ENCODE data around the gene ANKRD33. TPM values are rescaled to one million over a fixed set of nuclear protein-coding genes. Genes with fewer than 3 reads are reported as not detected.
A peak's percentile ranks its signal among the peaks of the same experiment; 100 is the strongest.

Gene ANKRD33
- total RNA-seq, 4 donors from 2014 or later, result 0.14 to 2.9 (median 0.27) TPM; not detected in 1

DNA sequence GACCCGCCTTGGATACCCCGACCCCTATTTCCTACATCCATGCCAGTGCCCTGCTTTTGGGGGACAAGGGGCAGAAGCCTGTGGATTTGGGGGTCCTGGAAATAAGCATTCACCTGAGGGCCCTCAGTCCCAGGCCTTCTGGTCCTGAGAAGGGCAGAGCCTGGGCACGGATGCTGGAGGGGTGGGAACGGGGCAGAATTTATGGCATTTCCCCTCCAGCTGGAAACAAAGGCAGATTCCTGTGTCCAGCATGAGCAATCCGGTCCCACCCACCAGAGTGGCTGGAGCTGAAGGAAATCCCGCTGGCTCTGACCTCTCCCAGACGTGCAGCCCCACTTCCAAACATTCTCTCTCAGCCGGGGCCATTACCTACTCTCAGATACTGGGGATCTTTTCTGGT, 9.3 kb downstream of the ANKRD33 start:
- H3K4me3 ChIP-seq, result no peak overlapping the region
- no peak for TF ChIP-seq POLR2A (IDR thresholded peaks at IDR 0.05)
- TF ChIP-seq, protein P1, sequence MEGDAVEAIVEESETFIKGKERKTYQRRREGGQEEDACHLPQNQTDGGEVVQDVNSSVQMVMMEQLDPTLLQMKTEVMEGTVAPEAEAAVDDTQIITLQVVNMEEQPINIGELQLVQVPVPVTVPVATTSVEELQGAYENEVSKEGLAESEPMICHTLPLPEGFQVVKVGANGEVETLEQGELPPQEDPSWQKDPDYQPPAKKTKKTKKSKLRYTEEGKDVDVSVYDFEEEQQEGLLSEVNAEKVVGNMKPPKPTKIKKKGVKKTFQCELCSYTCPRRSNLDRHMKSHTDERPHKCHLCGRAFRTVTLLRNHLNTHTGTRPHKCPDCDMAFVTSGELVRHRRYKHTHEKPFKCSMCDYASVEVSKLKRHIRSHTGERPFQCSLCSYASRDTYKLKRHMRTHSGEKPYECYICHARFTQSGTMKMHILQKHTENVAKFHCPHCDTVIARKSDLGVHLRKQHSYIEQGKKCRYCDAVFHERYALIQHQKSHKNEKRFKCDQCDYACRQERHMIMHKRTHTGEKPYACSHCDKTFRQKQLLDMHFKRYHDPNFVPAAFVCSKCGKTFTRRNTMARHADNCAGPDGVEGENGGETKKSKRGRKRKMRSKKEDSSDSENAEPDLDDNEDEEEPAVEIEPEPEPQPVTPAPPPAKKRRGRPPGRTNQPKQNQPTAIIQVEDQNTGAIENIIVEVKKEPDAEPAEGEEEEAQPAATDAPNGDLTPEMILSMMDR (IDR thresholded peaks at IDR 0.05), result no peak
- intact Hi-C loops (cut with DNase I; ENCODE audit: low total_unique reads), result no loop called here
- no peaks in the 10 kb centered on the region for H3K36me3 ChIP-seq
- H3K9me3 ChIP-seq, result no peaks in the 10 kb centered on the region
- H3K27me3 ChIP-seq, result no peaks in the 10 kb centered on the region
- H3K4me1 ChIP-seq, result no peaks in the 10 kb centered on the region
- H3K27ac ChIP-seq, result peak overlapping the region; percentile 54 to 63
- no peak for DNase-seq

DNA sequence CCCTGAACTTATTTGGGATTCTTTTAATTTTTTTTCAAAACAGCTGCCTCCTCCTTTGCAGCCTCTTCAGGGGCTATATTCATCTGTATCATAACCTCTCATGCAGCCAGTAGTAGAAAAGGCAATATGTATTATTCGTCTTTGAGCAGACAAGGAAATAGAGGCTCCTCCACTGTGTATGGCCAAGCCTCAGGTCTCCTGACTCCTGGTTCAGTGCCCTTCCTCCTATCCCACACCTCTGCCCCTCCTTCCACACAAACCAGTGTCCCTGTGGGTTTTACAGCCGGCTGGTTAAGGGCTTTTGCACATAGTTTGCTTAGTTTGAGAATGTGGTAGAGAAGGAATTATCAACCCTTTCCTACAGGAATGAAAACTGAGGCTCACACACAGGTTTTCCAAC, 10.6 kb downstream of the ANKRD33 start:
- H3K27me3 ChIP-seq, result no peaks in the 10 kb centered on the region
- DNase-seq, result no peak
- TF ChIP-seq, protein P1 (IDR thresholded peaks at IDR 0.05), result no peak
- no peak for TF ChIP-seq POLR2A (IDR thresholded peaks at IDR 0.05)
- intact Hi-C loops (cut with DNase I; ENCODE audit: low total_unique reads), result no loop called here
- H3K36me3 ChIP-seq, result no peaks in the 10 kb centered on the region
- no peak overlapping the region for H3K4me3 ChIP-seq
- H3K4me1 ChIP-seq, result no peaks in the 10 kb centered on the region
- no peak overlapping the region for H3K27ac ChIP-seq
- no peaks in the 10 kb centered on the region for H3K9me3 ChIP-seq

DNA sequence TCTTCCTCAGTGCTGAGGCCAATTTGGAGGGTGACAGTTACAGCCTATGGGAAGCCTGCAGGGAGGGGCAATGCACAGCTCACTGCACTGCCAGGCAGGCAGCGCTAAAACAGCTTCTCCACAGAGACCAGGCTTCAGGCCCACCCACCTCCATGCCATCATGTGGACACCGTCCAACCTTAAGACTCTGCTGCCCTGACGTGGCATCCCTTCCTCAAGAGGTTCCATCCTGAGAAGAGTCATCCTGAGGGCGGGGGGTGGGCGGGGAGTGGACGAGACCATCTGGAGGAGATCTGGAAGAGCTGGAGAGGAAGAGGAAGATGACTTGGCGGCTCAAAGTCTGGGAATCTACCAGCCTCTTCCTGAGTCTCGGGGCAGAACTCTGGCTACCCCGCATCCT, 11.0 kb downstream of the ANKRD33 start:
- TF ChIP-seq, protein P1 (IDR thresholded peaks at IDR 0.05), result no peak
- TF ChIP-seq POLR2A (IDR thresholded peaks at IDR 0.05), result no peak
- Histone ChIP-seq H3K36me3 (no peaks in the 10 kb centered on the region), H3K4me1 (no peaks in the 10 kb centered on the region), H3K27me3 (no peaks in the 10 kb centered on the region), H3K9me3 (no peaks in the 10 kb centered on the region), H3K27ac (no peak overlapping the region), H3K4me3 (no peak overlapping the region)
- intact Hi-C loops (cut with DNase I; ENCODE audit: low total_unique reads), result no loop called here
- DNase-seq, result no peak

DNA sequence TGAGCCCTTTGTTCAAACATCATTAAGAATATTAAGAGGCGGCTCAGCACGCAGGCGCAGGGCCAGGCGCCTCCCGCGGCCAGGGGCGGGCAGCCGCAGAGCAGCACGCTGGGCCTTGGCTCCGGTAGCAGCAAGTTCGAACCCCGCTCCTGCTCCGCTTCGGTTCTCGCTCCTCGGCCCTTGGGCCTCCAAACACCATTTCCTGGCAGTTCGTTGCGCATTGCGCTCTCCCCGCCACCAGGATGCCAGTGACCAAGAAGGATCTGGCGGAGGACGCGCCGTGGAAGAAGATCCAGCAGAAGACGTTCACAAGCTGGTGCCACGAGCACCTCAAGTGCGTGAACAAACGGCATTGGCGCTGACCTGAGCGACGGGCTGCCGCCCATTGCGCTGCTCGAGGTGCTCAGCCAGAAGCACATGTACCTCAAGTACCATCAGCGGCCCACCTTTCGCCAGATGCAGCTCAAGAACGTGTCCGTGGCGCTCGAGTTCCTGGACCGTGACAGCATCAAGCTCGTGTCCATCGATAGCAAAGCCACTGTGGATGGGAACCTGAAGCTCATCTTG, 12.5 kb downstream of the ANKRD33 start:
- DNase-seq, result no peak
- Histone ChIP-seq H3K27me3 (no peaks in the 10 kb centered on the region), H3K4me1 (no peaks in the 10 kb centered on the region), H3K36me3 (no peaks in the 10 kb centered on the region), H3K9me3 (no peaks in the 10 kb centered on the region), H3K4me3 (no peak overlapping the region), H3K27ac (no peak overlapping the region)
- TF ChIP-seq POLR2A (IDR thresholded peaks at IDR 0.05), result no peak
- TF ChIP-seq, protein P1 (IDR thresholded peaks at IDR 0.05), result no peak
- intact Hi-C loops (cut with DNase I; ENCODE audit: low total_unique reads), result no loop called here

DNA sequence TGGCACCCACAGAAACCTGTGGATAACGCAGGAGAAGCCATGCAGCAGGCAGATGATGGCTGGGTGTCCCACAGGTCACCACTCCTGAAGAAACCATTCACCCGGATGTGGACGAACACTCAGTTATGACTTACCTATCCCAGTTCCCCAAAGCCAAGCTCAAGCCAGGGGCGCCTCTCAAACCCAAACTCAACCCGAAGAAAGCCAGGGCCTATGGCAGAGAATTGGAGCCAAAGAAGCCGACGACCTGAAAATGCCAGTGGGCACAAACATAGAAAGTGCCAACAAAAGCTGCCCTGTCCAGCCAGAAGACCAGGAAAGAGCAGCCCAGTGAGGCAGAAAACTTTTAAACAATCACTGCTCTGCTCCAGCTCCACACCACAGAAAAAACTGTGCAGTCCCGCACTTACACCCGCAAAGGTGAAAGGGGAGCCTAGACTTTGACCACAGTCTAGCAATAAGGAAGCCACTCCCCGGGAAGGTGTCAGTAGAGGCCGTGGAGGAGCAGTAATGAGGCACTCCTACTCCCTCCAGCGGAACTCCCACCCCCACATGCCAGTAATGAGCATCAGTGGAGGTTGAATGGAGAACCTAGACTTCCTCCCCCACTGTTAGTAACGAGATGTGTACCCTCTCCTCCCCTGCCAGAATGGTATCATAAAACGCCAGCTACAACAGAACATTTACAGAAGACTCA, 13.4 kb downstream of the ANKRD33 start:
- DNase-seq, result no peak
- no peaks in the 10 kb centered on the region for H3K36me3 ChIP-seq

More for the DNA sequence above, 13.4 kb downstream of the ANKRD33 start:
- intact Hi-C loops (cut with DNase I; ENCODE audit: low total_unique reads), result no loop called here
- Histone ChIP-seq H3K27me3 (no peaks in the 10 kb centered on the region), H3K9me3 (no peaks in the 10 kb centered on the region), H3K27ac (no peak overlapping the region), H3K4me3 (no peak overlapping the region), H3K4me1 (no peaks in the 10 kb centered on the region)
- TF ChIP-seq, protein P1 (IDR thresholded peaks at IDR 0.05), result no peak
- no peak for TF ChIP-seq POLR2A (IDR thresholded peaks at IDR 0.05)
